GOT3 (cell line): ENCODE data around the gene SGPP2.
"Not testable (repeated sequence)": the region's sequence is repeated elsewhere in the genome, so short reads cannot be mapped to it uniquely, and the experiment has no call there.

Source experiments
- DNase-seq: peaks from one replicate; lab custom pipeline; 2025; ENCODE audit warnings: mixed read lengths; lab: John Stamatoyannopoulos, UW

The SGPP2 gene

DNA sequence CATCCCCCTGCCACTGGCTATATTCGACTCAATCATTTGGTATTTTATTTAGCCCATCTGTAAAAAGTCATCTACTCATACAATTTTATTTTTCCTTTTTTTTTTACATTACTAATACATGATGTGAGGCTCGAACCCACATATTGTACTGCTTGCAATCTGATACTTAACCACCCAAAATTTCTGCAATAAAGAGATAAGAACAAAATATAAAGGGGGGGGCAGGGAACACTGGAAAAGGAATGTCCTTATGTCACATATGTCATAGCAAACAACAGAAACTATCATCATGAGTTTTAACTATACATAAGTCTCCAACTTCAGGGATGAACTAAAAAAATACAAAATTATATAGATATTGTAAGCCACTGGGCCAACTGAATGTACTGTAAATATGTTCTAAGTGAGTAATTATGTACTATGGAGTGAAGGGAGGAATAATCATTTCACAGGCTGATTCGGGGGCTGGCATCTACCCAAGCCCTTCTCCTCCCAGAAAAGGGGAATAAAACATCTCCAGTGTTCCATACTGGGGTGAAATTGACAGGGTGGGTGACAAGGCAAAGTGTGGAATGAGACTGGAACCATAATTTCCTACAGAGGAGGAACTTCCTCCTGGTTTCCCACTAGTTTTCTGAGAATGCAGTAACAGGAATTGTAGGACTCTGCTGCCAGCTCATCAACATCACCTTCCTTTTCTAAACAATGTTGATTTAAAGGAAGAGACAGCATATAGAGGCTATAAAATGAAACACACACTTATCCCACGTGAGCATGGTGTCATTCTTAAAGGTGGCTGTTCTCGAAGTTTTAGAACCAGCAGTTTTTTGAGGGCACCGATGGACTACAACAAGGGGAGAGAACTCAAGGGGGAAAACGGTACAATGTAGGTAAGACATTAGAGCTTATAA, 152.1 kb downstream of the SGPP2 start:
- DNase-seq: no peak

GRCh38 chr2:222577341-222577740, 153.0 kb downstream of the SGPP2 start:
- DNase-seq: no peak

GRCh38 chr2:222582928-222583327, 158.6 kb downstream of the SGPP2 start:
- no peak for DNase-seq

DNA sequence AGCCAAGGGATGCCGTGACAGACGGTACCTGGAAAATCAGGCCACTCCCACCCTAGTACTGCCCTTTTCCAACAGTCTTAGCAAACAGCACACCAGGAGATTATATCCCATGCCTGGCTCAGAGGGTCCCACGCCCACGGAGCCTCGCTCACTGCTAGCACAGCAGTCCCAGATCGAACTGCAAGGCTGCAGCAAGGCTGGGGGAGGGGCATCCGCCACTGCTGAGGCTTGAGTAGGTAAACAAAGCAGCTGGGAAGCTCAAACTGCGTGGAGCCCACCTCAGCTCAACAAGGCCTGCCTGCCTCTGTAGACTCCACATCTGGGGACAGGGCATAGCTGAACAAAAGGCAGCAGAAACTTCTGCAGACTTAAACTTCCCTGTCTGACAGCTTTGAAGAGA, 160.2 kb downstream of the SGPP2 start:
- DNase-seq: not testable (repeated sequence)

DNA sequence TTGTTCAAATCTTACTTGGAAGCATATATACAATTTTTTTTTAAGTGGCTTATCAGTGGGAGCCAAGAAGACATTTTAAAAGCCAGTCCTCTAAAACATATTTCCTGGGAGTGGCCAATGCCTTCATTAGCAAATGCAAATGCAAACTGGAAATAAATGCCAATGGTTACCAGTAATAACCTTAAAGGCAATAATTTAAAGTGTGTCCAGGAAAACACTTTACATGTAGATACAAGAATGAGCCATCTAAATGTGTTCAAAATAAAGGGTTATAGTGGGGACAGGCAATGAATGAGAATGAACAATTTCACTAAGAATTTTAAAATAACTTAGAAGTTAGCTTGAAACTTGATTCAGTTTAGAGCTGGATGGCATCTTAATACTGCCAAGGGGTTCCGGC, 167.3 kb downstream of the SGPP2 start:
- no peak for DNase-seq

DNA sequence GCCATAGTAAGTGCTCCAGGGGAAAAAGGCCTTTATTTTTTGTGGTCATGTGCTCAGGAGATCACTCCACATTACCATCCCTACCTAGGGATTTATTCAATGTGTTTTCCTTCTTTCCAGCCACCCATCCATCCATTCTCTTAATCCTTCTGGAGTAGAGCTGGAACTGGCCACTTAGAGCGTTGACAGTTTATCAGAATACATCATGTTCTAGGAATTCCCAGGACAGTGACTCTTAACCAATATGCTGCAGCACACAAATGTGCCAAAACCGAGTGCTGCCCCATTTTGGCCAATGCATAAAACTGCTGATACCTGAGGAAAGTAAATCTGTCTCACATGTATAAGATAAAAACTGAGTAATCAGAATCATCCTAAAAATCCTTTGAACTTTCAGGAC, 167.8 kb downstream of the SGPP2 start:
- no peak for DNase-seq

DNA sequence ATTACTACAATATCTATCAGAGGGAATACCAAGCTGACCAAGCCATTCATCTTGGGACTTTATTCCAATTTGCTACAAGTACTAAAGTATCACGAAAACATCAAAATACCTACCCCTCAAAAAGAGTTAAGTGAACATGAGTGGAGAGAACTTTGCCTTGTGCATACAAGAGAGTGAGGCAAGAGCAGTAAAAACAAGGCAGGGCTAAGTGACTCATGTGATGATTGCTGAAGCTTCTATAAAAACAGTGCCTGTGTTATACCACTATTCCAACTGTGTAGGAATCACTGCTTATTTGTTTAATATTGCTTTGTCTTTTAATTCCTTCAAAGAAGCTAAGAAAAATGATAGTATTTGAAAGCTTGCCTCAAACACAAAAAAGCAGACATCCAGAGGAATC, 170.3 kb downstream of the SGPP2 start:
- no peak for DNase-seq

GRCh38 chr2:222595581-222595980, 171.2 kb downstream of the SGPP2 start:
- no peak for DNase-seq

DNA sequence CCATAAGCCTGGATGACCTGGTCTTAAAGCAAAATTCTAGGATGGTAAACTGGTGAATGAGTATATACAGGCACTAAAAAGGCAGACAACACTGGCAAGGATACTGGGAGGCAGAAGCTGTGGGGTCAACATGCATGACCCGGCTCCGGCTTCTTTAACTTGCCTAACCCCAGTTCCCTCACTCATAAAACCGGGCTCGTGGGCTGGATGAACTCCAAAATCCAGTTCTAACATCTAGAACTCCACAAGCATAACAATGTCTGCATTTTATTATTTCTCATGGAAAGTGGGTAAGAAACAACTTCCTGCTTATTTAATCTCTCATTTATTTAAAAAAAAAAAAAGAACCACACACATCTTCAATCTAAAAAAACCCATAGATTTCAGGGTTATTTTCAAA, 174.3 kb downstream of the SGPP2 start:
- DNase-seq: no peak

DNA sequence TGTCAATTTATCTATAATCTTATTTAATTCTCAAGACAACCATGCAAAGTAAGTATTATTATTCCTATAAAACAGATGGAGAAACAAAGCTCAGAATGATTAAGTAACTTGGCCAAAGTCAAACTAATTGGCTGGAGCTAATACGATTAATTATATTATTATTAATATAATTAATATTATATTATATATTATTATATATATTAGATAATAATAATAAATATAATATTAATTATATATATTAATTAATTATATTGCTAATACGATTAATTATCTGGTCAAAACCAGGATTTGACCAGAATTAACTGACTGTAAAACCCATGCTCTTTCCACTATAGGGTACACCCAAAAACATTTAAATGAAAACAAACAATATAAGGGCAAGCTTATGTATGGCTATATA, 179.2 kb downstream of the SGPP2 start:
- no peak for DNase-seq

DNA sequence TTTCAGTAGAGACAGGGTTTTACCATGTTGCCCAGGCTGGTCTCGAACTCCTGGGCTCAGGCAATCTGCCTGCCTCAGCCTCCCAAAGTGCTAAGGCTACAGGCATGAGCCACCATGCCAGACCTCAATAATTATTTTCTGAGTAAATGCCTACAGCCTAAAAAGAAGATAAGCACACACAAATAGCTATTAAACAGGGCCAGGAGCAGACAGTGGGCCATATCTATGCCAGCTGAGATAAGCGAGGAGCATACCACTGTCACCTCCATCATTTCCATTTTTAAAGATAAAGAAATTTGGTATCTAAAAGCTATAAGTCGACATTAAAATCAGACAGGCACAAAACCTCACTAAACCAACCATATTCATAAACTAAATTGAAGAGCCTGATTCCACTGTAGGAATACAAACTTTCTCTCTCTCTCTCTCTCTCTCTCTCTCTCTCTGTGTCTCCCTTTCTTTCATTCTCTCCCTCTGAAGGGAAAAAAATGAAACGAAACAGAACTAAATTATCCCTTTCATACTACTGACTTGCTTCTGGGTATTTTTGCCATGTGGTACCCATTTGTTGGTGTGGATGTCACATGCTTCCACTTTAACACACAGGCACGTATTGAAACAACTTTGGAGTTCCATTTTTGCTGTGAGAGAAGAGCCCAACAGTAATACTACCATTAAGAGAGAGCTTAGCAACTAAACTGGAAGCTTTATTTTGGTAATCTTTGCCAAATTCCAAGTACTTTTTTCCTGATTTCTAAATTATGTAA, 180.6 kb downstream of the SGPP2 start:
- DNase-seq: no peak

- no peak for DNase-seq
Measured at GRCh38 chr2:222606306-222606705, 182.0 kb downstream of the SGPP2 start.

GRCh38 chr2:222608081-222608480, 183.7 kb downstream of the SGPP2 start:
- DNase-seq: no peak

DNA sequence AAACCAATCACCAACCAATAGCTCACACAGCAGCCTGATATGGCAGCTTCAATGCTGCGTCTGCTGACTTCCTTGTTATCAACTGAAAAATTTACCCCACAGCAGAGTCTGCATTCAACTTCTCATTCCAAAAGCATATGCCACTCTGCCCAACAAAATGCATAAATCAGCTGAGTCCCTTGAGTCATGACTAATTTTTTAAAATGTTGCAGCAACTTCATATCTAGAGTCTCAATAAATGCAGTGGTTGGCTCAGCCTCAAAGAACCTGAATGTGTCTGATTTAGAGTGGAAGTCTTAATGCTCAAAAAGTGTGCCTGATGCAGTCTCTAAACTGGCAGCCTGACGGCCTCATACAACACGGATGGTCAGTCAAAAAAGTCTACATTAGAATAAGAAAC, 185.0 kb downstream of the SGPP2 start:
- DNase-seq: no peak
